ENCODE measurements around the gene NHERF2. TPM values are rescaled to one million over a fixed set of nuclear protein-coding genes. Genes with fewer than 3 reads are reported as not detected.

The NHERF2 gene
- polyA plus RNA-seq, 1 donor from 2014 or later = not detected

DNA sequence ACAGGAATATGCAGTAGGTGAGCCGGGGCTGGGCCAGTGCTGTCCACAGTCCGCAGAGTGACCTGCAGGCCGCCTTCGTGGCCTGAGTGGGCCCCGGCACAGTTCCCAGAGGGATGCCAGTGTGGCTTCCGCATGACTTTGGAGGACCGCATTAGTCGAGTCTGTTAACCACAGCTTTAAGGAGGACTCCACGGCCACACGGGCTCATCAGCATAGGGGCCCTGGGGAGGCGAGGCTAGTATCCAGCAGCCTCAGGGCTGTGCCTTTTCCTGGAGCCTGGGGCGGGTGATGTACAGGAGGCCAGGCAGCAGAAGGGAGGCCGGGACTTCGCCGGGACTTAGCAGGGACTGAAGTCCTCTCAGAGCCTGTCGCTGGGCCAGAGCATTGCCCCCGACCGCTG is 34.3 kb downstream of the NHERF2 start:
- peak overlapping the region in 1 of 3 donors; percentile 16 for H3K27ac Mint-ChIP-seq
- H3K27me3 Mint-ChIP-seq = no peaks in the 10 kb centered on the region
- H3K4me3 Mint-ChIP-seq = no peak overlapping the region

GRCh38 chr16:2061526-2061925 is 34.8 kb downstream of the NHERF2 start:
- no peaks in the 10 kb centered on the region for H3K4me1 Mint-ChIP-seq
- no peak overlapping the region for H3K4me3 Mint-ChIP-seq
- H3K27me3 Mint-ChIP-seq = no peaks in the 10 kb centered on the region
- peaks cover 6% of the 10 kb centered on the region for H3K36me3 Mint-ChIP-seq
- peaks cover 0 to 2% (median 0%) of the 10 kb centered on the region in 3 donors for H3K9me3 Mint-ChIP-seq
- peak overlapping the region in 1 of 3 donors; percentile 86 for H3K27ac Mint-ChIP-seq

More for the DNA sequence above, 34.3 kb downstream of the NHERF2 start:
- Mint-ChIP-seq H3K36me3 (peaks cover 5% of the 10 kb centered on the region), H3K4me1 (no peaks in the 10 kb centered on the region), H3K9me3 (peaks cover 0 to under 1% (median 0%) of the 10 kb centered on the region in 3 donors)

DNA sequence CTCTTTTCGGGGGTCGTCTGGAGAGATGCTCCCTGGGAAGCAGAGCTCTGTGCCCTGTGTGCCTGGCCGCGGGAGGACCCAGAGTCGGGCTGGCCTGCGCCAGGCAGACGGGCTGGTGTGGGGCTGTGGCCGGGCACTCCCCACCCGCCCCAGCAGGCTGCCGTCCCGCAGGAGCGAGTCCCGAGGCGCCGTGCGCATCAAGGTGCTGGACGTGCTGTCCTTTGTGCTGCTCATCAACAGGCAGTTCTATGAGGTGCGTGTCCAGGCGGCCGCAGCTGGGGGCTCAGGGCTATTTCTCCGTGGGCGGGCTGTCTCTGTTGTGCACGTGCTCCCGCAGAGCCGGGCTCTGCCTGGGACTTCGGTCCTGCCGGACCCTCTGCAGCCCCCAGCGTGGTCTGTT is 36.1 kb downstream of the NHERF2 start:
- Mint-ChIP-seq H3K27me3 (no peaks in the 10 kb centered on the region), H3K36me3 (peaks cover 6% of the 10 kb centered on the region), H3K9me3 (peaks cover 0 to 2% (median 0%) of the 10 kb centered on the region in 3 donors), H3K4me1 (no peaks in the 10 kb centered on the region), H3K4me3 (no peak overlapping the region), H3K27ac (no peak overlapping the region)

DNA sequence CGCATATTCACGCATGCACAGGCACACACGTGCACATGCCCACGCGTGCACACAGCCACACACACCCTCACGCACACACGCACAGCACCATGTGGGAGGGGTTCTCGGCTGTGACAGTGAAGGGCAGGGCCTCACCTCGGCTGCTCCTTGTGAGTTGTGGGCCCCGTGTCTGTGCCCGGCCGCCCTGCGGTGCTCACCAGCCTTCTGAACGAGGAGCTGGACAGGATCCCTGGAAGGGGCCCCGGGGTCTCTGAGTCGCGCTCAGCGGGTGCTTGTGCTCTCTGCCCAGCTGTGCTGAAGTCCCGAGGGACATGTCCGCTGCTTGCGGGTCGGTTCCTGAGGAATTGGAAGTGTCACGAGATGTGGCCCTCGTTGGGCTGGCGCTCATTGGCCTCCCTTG is 37.2 kb downstream of the NHERF2 start:
- Mint-ChIP-seq H3K9me3 (peaks cover 0 to 2% (median 0%) of the 10 kb centered on the region in 3 donors), H3K36me3 (peaks cover 6% of the 10 kb centered on the region), H3K4me3 (no peak overlapping the region), H3K27me3 (no peaks in the 10 kb centered on the region), H3K4me1 (no peaks in the 10 kb centered on the region), H3K27ac (no peak overlapping the region)

DNA sequence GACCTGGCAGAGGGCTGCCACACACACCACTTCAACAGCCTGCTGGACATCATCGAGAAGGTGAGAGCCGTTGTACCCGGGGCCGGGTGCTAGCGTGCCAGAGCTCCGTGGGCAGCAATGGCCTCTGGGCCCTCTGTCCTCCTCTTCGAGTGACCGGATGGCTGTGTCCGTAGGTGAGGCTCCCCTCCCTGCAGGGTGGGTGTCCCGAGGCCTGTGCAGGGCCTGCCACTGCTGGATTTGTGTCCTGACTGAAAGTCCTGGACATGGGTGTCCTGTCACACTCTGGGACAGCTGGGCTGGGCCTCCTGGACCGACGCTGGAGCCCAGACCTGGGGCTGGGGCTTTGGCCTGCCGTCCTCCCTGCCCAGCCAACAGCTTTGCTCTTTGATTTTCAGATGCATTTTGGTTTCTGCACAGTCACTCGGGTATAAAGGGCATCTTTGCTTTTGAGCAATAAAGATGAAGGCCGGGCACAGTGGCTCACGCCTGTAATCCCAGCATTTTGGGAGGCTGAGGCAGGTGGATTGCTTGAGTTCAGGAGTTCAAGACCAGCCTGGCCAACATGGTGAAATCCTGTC is 37.8 kb downstream of the NHERF2 start:
- Mint-ChIP-seq H3K4me1 (no peaks in the 10 kb centered on the region), H3K27me3 (no peaks in the 10 kb centered on the region), H3K27ac (no peak overlapping the region), H3K36me3 (peaks cover 6% of the 10 kb centered on the region), H3K9me3 (peaks cover 0 to 2% (median 0%) of the 10 kb centered on the region in 3 donors), H3K4me3 (no peak overlapping the region)

GRCh38 chr16:2066139-2066538 is 39.4 kb downstream of the NHERF2 start:
- Mint-ChIP-seq H3K9me3 (peaks cover 0 to 2% (median 0%) of the 10 kb centered on the region in 3 donors), H3K36me3 (peaks cover 6% of the 10 kb centered on the region), H3K4me1 (no peaks in the 10 kb centered on the region), H3K27ac (no peak overlapping the region), H3K4me3 (no peak overlapping the region), H3K27me3 (no peaks in the 10 kb centered on the region)

DNA sequence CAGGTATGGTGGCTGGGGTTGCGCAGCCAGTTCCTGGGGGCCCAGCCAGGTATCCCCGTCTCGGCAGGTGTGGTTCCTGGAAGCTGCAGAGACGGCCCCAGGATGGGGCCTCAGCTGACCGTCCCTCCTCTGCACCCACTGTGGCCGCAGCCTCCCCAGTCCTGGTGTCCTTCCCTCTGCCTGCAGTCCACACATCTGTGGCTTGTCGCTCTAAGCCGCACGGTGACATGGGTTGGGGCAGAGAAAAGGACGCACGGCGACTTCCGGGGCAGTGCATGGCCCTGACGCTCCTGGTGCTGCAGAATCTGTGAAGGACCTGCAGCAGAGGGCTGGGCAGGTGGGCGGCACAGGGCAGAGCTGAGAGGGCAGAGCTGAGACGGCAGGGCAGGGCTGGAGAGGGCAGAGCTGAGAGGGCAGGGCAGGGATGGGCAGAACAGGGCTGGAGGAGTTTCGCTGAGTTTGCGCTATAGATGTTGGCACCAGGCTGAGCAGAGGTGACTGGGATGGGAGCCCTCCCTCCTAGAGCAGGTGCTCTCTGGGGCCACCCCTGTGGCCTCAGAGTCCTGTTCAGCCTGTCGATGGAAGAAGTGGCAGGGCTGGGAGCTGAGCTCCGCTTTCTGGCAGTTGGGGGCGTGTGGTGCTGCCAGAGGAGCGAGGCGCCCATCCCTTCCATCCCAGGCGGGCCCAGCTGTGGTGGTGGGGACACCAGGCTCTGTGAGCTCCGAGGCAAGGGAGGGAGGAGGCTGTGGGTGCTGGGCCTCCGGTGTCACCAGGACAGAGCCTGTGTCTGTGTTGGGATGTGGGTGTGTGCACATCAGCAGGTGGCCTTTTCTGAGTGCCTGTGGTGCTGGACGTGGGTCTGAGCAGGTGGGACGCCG is 44.1 kb downstream of the NHERF2 start:
- H3K27ac Mint-ChIP-seq = no peak overlapping the region
- no peaks in the 10 kb centered on the region for H3K27me3 Mint-ChIP-seq
- H3K9me3 Mint-ChIP-seq = peaks cover 0 to 2% (median 0%) of the 10 kb centered on the region in 3 donors
- no peak overlapping the region for H3K4me3 Mint-ChIP-seq
- no peaks in the 10 kb centered on the region for H3K4me1 Mint-ChIP-seq
- peaks cover 4% of the 10 kb centered on the region for H3K36me3 Mint-ChIP-seq

DNA sequence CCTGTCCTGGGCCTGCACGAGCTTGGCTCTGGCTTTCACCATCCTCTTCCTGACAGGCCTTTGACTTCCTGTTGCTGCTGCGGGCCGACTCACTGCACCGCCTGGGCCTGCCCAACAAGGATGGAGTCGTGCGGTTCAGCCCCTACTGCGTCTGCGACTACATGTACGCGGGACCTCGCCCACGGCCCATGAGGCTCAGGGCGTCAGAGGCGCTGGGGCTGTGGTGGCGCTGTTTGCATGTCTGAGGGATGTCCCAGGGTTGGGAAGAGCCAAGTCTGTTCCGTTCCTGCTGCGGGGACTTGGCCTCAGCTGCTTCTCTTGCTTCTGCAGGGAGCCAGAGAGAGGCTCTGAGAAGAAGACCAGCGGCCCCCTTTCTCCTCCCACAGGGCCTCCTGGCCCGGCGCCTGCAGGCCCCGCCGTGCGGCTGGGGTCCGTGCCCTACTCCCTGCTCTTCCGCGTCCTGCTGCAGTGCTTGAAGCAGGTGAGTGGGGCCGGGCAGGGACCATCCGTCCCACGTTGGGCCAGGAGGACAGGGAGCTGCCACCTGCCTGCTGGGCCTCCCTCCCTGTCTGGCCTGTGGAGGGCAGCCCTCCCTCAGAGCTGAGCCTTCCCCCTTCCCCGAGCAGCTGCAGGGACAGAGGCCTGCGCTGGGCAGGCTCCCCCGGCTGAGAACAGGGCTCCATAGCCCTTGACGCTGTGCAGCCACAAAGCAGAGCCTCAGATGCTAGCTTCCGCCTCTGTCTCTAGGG is 44.9 kb downstream of the NHERF2 start:
- Mint-ChIP-seq H3K9me3 (no peaks in the 10 kb centered on the region), H3K27me3 (no peaks in the 10 kb centered on the region), H3K4me3 (no peak overlapping the region), H3K36me3 (peaks cover 2% of the 10 kb centered on the region), H3K4me1 (no peaks in the 10 kb centered on the region), H3K27ac (no peak overlapping the region)

DNA sequence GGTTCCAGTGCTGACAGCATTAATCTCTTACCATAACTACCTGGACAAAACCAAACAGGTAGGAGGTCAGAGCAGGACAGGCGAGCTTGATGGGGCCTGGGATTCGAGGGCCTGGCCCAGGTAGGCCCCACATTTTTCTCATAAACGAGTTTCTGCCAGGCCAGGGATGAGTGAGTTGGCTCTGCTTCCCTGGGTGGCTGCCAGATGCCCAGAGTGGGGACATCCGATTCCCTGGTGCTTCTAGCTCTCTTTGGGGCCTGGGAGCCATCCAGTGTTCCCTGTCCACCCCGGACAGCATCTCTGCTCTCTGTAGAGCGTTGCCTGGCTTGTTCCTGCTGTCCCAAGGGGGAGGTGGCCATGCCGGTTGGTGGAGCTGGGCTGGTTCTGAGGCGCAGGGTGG is 46.2 kb downstream of the NHERF2 start:
- no peaks in the 10 kb centered on the region for H3K27me3 Mint-ChIP-seq
- no peaks in the 10 kb centered on the region for H3K9me3 Mint-ChIP-seq
- no peak overlapping the region for H3K27ac Mint-ChIP-seq
- peaks cover 2% of the 10 kb centered on the region for H3K36me3 Mint-ChIP-seq
- no peak overlapping the region for H3K4me3 Mint-ChIP-seq
- H3K4me1 Mint-ChIP-seq = no peaks in the 10 kb centered on the region

GRCh38 chr16:2074071-2074470 is 47.4 kb downstream of the NHERF2 start:
- Mint-ChIP-seq H3K4me3 (no peak overlapping the region), H3K27me3 (no peaks in the 10 kb centered on the region), H3K27ac (no peak overlapping the region), H3K9me3 (no peaks in the 10 kb centered on the region), H3K4me1 (no peaks in the 10 kb centered on the region), H3K36me3 (no peaks in the 10 kb centered on the region)

GRCh38 chr16:2075631-2076030 is 48.9 kb downstream of the NHERF2 start:
- H3K9me3 Mint-ChIP-seq = no peaks in the 10 kb centered on the region
- H3K36me3 Mint-ChIP-seq = no peaks in the 10 kb centered on the region
- H3K4me3 Mint-ChIP-seq = no peak overlapping the region
- no peaks in the 10 kb centered on the region for H3K4me1 Mint-ChIP-seq
- no peaks in the 10 kb centered on the region for H3K27me3 Mint-ChIP-seq
- no peak overlapping the region for H3K27ac Mint-ChIP-seq

DNA sequence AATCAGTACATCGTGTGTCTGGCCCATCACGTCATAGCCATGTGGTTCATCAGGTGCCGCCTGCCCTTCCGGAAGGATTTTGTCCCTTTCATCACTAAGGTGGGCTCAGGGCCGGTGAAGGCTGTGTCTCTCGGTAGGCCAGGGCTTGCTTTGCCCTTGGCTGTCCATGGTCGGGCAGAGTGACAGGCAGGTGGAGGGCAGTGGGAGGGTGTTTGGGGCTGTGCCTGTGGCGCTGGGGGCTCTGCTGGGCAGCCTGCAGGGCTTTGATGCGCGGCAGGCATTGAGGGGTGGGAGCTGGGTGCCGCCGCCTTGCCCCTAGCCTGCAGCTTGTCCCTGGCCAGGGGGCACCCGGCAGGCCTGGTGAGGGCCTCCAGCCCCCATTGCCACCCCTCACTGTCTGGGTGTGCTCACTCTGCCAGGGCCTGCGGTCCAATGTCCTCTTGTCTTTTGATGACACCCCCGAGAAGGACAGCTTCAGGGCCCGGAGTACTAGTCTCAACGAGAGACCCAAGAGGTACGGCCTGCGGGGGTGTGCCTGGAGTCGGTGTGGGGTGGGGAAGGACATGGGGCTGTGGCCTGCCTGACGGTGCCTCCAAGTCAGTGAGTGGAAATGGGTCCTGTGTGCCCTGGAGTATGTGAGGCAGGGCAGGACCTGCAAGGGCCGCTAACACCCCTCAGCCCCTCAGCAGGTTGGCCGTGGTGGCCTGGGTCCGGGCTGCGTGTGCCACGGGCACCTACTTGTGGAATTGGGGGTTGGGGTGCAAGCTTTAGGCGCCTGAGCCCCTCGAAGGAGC is 49.6 kb downstream of the NHERF2 start:
- no peaks in the 10 kb centered on the region for H3K36me3 Mint-ChIP-seq
- H3K27ac Mint-ChIP-seq = no peak overlapping the region
- no peaks in the 10 kb centered on the region for H3K4me1 Mint-ChIP-seq
- H3K27me3 Mint-ChIP-seq = no peaks in the 10 kb centered on the region
- no peak overlapping the region for H3K4me3 Mint-ChIP-seq
- no peaks in the 10 kb centered on the region for H3K9me3 Mint-ChIP-seq

- Mint-ChIP-seq H3K4me1 (no peaks in the 10 kb centered on the region), H3K36me3 (no peaks in the 10 kb centered on the region), H3K27ac (no peak overlapping the region), H3K4me3 (no peak overlapping the region), H3K27me3 (no peaks in the 10 kb centered on the region), H3K9me3 (no peaks in the 10 kb centered on the region)
Observed at GRCh38 chr16:2077016-2077415, 50.3 kb downstream of the NHERF2 start.

DNA sequence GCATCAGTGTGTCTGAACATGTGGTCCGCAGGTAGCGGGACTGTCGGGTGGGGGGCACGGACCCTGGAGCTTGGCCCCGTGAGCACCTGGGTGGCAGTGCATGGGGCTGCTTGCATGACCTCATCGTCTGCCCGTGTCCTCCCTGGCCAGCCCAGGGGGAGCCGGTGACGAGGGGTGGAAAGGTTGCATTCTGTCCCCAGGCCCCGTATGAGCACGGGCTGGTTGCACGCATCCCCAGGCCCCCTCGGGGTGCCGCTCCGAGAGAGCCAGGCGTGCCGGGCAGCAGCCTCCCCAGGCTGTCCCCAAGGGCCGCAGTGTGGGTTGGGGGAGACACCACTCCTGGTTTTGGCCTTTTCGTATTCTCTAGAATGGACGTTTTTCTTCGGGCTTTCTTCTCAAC is 51.0 kb downstream of the NHERF2 start:
- Mint-ChIP-seq H3K36me3 (no peaks in the 10 kb centered on the region), H3K4me1 (no peaks in the 10 kb centered on the region), H3K27ac (no peak overlapping the region), H3K27me3 (no peaks in the 10 kb centered on the region), H3K4me3 (no peak overlapping the region), H3K9me3 (no peaks in the 10 kb centered on the region)

DNA sequence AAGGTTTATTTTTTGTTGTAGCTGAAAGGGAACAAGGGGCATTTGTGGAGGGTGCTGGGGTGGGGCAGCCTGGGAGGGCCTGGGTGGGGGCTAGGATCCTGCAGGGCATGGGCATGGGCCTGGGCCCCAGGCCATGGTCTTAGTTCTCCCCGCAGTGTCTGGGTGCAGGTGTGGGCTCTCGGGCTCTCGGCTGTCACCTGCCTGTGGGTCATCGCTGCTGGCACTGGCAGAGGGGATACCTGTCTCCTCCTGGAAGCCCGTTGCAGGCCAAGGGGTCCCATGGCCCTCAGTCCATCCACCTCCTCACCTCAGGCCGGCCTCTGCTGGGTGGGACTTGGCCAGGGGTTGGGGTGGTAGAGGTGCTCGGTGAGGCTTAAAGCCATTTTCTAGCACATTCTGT is 51.4 kb downstream of the NHERF2 start:
- Mint-ChIP-seq H3K4me1 (no peaks in the 10 kb centered on the region), H3K4me3 (no peak overlapping the region), H3K27ac (no peak overlapping the region), H3K36me3 (peaks cover 1% of the 10 kb centered on the region), H3K27me3 (no peaks in the 10 kb centered on the region), H3K9me3 (no peaks in the 10 kb centered on the region)

Measured in IgD-negative memory B cell (primary cell).